ENCODE data around the gene PER2.

Gene PER2

DNA sequence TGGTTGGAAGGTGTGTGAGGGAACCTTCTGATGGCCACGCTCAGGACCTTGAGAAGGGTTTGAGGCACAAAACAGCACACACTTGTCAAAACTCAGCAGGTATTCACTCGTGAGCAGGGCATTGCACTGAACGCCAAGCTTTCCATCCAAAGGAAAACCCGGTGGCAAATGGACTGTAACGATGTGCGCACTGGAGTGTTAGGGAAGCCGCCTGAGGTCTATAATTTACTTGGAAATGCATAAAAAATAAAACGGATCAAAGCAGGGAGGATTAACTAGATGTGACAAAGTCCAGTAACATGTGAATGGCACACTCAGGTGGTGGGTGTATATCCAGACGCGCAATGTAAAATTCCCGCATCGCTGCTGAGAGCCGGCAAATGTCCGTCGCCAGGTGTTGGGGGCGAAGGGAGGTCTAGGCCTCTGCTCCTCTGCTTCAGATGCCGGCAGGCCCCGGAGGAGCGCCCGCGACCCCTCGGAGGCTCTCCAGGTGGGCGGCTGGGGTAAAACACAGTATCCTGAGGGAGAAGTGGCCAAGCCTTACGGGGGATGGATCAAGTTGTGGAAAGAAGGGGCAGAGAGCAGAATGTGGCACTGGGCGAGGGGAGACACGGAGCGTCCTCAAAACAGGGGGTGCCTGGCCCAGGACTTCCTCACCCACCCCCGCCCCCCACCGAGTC is 63.9 kb downstream of the PER2 start:
- TF ChIP-seq, protein P1, sequence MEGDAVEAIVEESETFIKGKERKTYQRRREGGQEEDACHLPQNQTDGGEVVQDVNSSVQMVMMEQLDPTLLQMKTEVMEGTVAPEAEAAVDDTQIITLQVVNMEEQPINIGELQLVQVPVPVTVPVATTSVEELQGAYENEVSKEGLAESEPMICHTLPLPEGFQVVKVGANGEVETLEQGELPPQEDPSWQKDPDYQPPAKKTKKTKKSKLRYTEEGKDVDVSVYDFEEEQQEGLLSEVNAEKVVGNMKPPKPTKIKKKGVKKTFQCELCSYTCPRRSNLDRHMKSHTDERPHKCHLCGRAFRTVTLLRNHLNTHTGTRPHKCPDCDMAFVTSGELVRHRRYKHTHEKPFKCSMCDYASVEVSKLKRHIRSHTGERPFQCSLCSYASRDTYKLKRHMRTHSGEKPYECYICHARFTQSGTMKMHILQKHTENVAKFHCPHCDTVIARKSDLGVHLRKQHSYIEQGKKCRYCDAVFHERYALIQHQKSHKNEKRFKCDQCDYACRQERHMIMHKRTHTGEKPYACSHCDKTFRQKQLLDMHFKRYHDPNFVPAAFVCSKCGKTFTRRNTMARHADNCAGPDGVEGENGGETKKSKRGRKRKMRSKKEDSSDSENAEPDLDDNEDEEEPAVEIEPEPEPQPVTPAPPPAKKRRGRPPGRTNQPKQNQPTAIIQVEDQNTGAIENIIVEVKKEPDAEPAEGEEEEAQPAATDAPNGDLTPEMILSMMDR (IDR thresholded peaks at IDR 0.05; ENCODE audit: low read depth, low read length): no peak
- no peak for DNase-seq (ENCODE audit: extremely low read depth, low read depth)

DNA sequence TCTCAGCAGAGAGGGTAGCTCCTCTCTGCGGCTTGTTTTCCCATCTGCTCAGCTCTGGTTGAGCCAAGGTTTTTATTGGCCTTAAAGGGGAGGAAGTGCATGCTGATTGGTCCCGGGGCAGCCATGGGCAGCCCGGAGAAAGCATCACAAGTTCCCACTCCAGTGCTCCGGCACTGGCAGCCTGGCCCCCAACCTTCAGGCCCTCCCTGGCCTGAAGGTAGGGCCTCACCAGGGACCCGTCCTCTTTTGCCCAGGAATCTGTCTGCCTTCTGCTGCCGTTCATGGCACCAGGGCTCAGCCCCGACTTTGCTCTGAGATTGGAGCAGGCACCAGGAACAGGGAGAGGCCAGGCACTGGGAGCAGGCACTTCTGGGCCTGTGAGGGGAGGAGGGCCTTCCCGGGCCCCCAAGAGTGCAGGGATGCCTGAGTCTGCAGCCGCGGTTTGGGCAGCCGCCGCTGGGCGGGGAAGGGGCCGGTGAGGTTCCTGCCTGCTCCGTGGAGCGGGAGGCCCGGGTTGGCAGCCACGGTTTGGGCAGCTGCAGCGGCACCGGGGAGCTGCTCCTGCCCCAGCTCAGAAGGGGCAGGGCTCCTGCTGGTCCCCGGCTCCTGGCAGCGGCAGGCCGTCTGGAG is 67.4 kb downstream of the PER2 start:
- TF ChIP-seq, protein P1 (IDR thresholded peaks at IDR 0.05; ENCODE audit: low read depth, low read length): no peak
- no peak for DNase-seq (ENCODE audit: extremely low read depth, low read depth)

DNA sequence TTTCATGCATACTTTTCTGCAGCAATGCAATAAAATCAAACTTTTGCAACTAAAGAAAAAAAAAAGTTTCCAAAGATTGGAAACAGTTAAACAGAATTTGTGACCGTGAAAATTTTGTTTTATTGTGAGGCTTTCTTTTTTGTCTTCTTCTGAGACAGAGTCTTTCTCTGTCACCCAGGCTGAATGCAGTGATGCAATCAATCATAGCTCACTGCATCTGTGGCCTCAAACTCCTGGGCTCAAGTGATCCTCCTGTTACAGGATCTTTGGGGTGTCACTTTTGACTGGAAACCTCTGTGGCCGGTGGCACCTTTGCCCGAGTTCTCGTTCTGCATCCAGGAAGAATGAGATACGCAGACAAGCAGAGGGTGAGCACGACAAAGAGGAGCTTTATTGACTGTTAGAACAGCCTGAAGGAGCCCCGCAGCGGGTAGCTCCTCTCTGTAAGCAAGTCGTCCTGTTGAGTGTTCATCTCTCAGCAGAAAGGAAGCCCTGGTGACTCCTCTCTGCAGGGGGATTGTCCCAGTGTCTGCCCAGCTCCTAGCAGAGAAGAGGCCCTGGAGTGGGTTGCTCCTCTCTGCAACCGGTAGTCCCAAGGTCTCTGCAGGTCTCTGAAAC is 68.0 kb downstream of the PER2 start:
- no peak for DNase-seq (ENCODE audit: extremely low read depth, low read depth)
- TF ChIP-seq, protein P1 (IDR thresholded peaks at IDR 0.05; ENCODE audit: low read depth, low read length): no peak

DNA sequence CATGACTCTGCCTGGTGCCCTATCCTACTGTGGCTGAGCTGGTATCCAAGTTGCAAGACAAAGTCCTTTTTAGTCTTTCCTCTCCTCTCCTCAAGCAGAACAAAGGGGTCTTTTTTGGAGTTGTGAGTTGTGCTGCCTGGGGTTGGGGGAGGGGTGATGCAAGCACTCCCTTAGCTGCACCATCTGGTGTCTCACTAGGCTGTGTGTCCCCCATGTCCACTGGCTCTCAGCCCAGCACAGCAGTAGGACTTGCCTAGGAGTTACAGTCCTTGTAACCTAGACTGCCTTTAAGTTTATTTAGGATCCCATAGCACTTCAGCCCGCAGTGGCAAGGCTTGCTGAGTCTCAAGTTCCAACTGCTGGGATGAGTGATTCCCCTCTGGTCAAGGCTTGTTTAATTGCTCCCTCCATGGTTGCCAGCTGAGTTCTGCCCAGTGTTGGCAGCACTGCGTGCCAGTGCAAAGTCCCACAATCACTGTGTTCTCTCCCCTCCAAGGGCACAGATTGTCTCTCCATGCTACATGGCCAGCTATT is 71.7 kb downstream of the PER2 start:
- no peak for DNase-seq (ENCODE audit: extremely low read depth, low read depth)
- TF ChIP-seq, protein P1 (IDR thresholded peaks at IDR 0.05; ENCODE audit: low read depth, low read length): no peak

DNA sequence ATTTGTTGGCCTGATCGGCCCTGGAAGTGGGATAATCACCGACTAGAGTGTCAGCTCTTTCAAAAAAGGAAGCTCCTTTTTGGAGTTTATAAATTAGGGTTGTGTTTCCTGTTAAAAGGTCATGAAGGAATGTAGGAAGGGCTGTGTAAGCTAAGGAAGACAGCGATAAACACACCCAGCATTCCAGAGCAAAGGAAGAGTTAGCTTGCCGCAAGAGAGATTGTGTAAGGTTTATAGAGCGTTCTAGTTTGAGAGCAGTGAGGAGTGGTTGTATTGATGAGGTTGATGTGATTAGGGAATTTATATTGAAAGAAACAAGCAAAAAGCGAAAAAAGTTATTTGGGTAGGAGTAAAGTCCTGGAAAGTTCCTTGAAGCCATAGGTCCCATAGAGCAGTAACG is 81.4 kb downstream of the PER2 start:
- DNase-seq (ENCODE audit: extremely low read depth, low read depth): no peak
- TF ChIP-seq, protein P1 (IDR thresholded peaks at IDR 0.05; ENCODE audit: low read depth, low read length): no peak

DNA sequence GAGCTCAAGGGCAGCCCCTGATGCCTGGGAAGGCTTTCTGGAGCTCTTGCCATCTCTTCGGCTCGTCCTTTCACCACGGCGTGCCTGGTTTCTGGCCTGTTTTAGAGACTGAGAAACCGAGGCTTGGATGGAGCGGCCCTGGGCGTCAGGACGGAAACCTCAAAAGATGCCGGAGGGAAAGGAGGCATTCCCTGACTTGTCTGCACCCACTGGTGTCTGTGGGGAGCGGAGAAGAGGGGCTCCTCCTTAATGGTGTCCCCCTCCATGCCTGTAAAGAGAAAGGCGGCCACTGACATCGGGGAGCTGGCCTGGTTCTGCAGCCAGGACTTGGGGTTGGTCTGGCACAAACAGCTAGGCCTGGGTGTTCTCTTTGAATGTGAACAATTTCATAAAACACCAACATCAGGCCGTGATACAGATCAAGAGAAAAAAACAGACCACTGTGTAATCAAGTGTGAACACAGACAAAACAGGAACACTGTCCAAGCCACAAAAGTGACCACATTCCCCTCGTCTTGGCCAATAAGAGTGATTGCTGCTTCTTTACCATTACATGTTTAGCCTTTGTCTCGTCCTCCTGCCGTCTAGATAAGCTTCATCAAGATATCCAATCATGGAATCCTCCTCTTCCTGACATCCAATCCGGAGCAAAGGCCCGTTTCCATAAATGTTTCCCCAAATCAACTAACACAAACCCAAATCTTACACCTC is 84.3 kb downstream of the PER2 start:
- DNase-seq (ENCODE audit: extremely low read depth, low read depth): no peak
- TF ChIP-seq, protein P1 (IDR thresholded peaks at IDR 0.05; ENCODE audit: low read depth, low read length): no peak

Measured in AG09319 (cell line).